Measurements from ENCODE around the gene ZNF628.

Gene ZNF628

DNA sequence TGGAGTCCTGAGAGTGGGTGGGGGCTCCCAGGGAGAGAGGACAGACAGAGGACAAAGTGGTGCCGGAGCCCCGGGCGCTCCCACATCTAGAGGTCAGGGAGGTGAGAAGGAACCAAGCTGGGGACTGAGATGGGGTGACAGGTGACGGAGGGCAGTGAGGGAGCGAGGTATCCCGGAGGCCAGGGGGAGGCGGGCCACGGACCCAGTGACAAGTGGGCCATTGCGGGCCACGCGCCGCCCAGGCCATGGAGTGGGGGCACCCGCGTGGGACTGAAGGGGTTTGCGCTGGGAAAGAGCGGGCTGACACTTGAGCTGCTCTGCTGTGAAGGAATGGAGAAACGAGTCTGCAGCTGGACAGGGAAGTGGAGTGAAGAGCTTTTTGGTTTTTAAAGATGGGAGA lies 2.6 kb downstream of the ZNF628 start:
- H3K27ac ChIP-seq, result no peak overlapping the region

DNA sequence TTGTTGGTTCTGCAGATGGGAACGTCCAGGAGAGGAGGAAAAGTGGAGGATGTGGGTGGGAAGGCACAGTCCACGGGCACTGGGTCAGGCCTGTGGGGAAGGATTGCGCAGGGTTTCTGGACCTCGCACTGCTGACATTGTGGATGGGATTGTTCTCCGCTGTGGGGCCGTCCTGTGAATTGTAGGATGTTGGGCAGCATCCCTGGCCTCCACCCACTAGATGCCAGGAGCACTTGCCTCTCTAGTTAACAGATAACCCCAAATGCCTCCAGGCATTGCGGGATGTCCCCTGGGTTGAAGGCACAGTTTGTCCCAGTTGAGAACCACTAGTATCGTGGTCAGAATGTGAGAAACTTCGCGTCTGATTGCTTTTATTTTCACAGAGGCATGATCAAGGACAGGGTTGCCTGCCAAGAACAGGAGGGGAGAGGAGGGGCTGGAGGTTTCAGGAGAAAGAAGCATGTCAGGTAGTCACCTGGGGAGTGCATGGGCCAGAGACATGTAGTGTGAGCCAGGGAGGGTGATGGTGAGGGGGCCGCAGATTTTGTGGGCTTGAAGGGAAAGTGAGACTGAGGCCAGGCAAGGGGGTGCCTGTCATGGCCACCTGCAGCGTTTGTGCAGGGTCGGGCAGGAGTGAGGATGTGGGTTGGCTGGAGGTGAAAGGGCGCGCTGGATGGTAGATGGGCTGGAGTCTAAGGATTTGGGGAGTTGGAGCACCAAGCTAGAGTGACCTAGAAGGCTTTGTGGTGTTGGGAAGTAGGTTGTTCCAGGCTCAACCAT lies 3.2 kb downstream of the ZNF628 start:
- Histone ChIP-seq H3K4me3 (ENCODE audit: low read depth, low read length) (no peak overlapping the region), H3K27me3 (ENCODE audit: insufficient read depth, low read depth, severe bottlenecking) (no peaks in the 10 kb centered on the region), H3K36me3 (peaks cover 6% of the 10 kb centered on the region; the same call in 1 of the 2 replicates), H3K27ac (no peak overlapping the region), H3K9me3 (ENCODE audit: severe bottlenecking) (no peaks in the 10 kb centered on the region)
- TF ChIP-seq, protein P1, sequence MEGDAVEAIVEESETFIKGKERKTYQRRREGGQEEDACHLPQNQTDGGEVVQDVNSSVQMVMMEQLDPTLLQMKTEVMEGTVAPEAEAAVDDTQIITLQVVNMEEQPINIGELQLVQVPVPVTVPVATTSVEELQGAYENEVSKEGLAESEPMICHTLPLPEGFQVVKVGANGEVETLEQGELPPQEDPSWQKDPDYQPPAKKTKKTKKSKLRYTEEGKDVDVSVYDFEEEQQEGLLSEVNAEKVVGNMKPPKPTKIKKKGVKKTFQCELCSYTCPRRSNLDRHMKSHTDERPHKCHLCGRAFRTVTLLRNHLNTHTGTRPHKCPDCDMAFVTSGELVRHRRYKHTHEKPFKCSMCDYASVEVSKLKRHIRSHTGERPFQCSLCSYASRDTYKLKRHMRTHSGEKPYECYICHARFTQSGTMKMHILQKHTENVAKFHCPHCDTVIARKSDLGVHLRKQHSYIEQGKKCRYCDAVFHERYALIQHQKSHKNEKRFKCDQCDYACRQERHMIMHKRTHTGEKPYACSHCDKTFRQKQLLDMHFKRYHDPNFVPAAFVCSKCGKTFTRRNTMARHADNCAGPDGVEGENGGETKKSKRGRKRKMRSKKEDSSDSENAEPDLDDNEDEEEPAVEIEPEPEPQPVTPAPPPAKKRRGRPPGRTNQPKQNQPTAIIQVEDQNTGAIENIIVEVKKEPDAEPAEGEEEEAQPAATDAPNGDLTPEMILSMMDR (IDR thresholded peaks at IDR 0.05; ENCODE audit: low read depth, low read length), result no peak
- DNase-seq, result no peak

More for the DNA sequence above, 2.6 kb downstream of the ZNF628 start:
- TF ChIP-seq, protein P1 (IDR thresholded peaks at IDR 0.05; ENCODE audit: low read depth, low read length), result no peak
- no peak for DNase-seq
- no peaks in the 10 kb centered on the region for H3K9me3 ChIP-seq (ENCODE audit: severe bottlenecking)
- peaks cover 6% of the 10 kb centered on the region; the same call in 1 of the 2 replicates for H3K36me3 ChIP-seq
- no peak overlapping the region for H3K4me3 ChIP-seq (ENCODE audit: low read depth, low read length)
- H3K27me3 ChIP-seq (ENCODE audit: insufficient read depth, low read depth, severe bottlenecking), result no peaks in the 10 kb centered on the region

DNA sequence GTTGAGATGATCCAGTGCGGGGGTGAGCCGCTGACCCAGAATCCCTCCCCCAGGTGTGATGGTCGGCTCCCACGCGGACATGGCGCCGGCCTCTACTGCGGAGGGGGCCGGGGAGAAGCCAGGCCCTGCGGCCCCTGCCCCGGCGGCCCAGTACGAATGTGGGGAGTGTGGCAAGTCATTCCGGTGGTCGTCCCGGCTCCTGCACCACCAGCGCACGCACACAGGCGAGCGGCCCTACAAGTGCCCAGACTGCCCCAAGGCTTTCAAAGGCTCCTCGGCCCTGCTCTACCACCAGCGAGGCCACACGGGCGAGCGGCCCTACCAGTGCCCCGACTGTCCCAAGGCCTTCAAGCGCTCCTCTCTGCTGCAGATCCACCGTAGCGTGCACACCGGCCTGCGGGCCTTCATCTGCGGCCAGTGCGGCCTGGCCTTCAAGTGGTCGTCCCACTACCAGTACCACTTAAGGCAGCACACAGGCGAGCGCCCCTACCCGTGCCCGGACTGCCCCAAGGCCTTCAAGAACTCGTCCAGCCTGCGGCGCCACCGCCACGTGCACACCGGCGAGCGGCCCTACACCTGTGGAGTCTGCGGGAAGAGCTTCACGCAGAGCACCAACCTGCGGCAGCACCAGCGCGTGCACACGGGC lies 4.9 kb downstream of the ZNF628 start:
- peak overlapping the region; percentile 29; the same call in 1 of the 2 replicates for H3K27ac ChIP-seq
- H3K9me3 ChIP-seq (ENCODE audit: severe bottlenecking), result no peaks in the 10 kb centered on the region
- no peak overlapping the region for H3K4me3 ChIP-seq (ENCODE audit: low read depth, low read length)
- TF ChIP-seq, protein P1 (IDR thresholded peaks at IDR 0.05; ENCODE audit: low read depth, low read length), result no peak
- no peak for DNase-seq
- H3K36me3 ChIP-seq, result peaks cover 10% of the 10 kb centered on the region
- H3K27me3 ChIP-seq (ENCODE audit: insufficient read depth, low read depth, severe bottlenecking), result no peaks in the 10 kb centered on the region

DNA sequence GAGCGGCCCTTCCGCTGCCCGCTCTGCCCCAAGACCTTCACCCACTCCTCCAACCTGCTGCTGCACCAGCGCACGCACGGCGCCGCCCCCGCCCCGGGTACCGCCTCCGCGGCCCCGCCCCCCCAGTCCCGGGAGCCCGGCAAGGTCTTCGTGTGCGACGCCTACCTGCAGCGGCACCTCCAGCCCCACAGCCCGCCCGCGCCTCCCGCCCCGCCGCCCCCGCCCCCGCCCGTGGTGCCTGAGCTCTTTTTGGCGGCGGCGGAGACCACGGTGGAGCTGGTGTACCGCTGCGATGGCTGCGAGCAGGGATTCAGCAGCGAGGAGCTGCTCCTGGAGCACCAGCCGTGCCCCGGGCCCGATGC lies 5.4 kb downstream of the ZNF628 start:
- TF ChIP-seq, protein P1 (IDR thresholded peaks at IDR 0.05; ENCODE audit: low read depth, low read length), result no peak
- H3K4me3 ChIP-seq (ENCODE audit: low read depth, low read length), result no peak overlapping the region
- no peak for DNase-seq
- H3K27me3 ChIP-seq (ENCODE audit: insufficient read depth, low read depth, severe bottlenecking), result no peaks in the 10 kb centered on the region
- no peaks in the 10 kb centered on the region for H3K9me3 ChIP-seq (ENCODE audit: severe bottlenecking)
- H3K36me3 ChIP-seq, result peaks cover 10% of the 10 kb centered on the region
- H3K27ac ChIP-seq, result no peak overlapping the region

DNA sequence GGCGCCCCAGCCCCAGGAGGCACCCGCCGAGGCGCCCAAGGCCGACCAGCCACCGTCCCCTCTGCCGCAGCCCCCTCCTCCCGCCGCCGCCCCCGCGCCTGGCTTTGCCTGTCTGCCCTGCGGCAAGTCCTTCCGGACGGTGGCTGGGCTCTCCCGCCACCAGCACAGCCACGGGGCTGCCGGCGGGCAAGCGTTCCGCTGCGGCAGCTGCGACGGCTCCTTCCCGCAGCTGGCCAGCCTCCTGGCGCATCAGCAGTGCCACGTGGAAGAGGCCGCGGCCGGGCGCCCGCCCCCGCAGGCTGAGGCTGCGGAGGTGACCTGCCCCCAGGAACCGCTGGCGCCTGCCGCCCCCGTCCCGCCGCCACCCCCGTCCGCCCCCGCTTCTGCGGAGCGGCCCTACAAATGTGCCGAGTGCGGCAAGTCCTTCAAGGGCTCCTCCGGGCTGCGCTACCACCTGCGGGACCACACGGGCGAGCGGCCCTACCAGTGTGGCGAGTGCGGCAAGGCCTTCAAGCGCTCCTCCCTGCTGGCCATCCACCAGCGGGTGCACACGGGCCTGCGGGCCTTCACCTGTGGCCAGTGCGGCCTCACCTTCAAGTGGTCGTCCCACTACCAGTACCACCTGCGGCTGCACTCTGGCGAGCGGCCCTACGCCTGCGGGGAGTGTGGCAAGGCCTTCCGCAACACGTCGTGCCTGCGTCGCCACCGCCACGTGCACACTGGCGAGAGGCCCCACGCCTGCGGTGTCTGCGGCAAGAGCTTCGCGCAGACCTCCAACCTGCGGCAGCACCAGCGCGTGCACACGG lies 5.9 kb downstream of the ZNF628 start:
- TF ChIP-seq, protein P1 (IDR thresholded peaks at IDR 0.05; ENCODE audit: low read depth, low read length), result no peak
- H3K9me3 ChIP-seq (ENCODE audit: severe bottlenecking), result no peaks in the 10 kb centered on the region
- DNase-seq, result no peak
- no peak overlapping the region for H3K27ac ChIP-seq
- no peak overlapping the region for H3K4me3 ChIP-seq (ENCODE audit: low read depth, low read length)
- H3K36me3 ChIP-seq, result peaks cover 10% of the 10 kb centered on the region
- no peaks in the 10 kb centered on the region for H3K27me3 ChIP-seq (ENCODE audit: insufficient read depth, low read depth, severe bottlenecking)
